ENCODE data around the gene KCNG2. TPM values are rescaled to one million over a fixed set of nuclear protein-coding genes. Genes with fewer than 3 reads are reported as not detected.
A peak's percentile ranks its signal among the peaks of the same experiment; 100 is the strongest.

The KCNG2 gene
- total RNA-seq, 4 donors from 2014 or later: 0.41 to 6.7 TPM; not detected in 2

DNA sequence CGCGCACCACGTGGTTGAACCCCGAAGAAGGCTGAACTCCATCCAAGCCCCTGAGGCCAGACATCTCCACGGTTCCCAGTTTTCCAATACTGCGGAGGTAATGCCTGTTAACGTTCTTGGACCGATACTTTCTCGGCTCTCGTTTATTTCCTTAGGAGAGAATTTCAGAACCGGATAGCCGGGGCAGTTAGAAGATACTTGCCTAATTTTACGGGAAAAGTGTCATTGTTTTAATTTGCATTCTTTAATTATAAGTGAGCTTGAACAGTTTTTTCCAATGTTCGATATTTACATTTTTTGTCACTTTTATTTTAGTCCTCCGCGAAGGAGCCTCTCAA is 10.2 kb upstream of the KCNG2 start:
- Histone ChIP-seq H3K27ac (no peak overlapping the region), H3K36me3 (no peaks in the 10 kb centered on the region), H3K4me1 (peaks cover 0 to 7% (median 2%) of the 10 kb centered on the region in 4 donors), H3K9me3 (no peaks in the 10 kb centered on the region), H3K27me3 (peaks cover 52% of the 10 kb centered on the region), H3K4me3 (no peak overlapping the region)
- WGBS, 2 donors (ENCODE audit: low coverage in 1 of 2): 86% methylated on average over 11 to 16 of the region's 16 CpGs
- intact Hi-C loops (cut with DNase I; ENCODE audit: low total_unique reads) (no loop called here), in situ Hi-C loops (cut with MboI; ENCODE audit: low pct_ligation_motif_present in 1 of 4, low pct_unique_long_range_greater_than_20kb in 1 of 4, low sequenced_read_pairs in 3 of 4) (no loop called here)
- TF ChIP-seq EP300 (IDR thresholded peaks at IDR 0.05; ENCODE audit: low read depth) (no peak), POLR2AphosphoS5 (IDR thresholded peaks at IDR 0.05) (no peak), POLR2A (IDR thresholded peaks at IDR 0.05) (no peak)
- TF ChIP-seq, protein P1, sequence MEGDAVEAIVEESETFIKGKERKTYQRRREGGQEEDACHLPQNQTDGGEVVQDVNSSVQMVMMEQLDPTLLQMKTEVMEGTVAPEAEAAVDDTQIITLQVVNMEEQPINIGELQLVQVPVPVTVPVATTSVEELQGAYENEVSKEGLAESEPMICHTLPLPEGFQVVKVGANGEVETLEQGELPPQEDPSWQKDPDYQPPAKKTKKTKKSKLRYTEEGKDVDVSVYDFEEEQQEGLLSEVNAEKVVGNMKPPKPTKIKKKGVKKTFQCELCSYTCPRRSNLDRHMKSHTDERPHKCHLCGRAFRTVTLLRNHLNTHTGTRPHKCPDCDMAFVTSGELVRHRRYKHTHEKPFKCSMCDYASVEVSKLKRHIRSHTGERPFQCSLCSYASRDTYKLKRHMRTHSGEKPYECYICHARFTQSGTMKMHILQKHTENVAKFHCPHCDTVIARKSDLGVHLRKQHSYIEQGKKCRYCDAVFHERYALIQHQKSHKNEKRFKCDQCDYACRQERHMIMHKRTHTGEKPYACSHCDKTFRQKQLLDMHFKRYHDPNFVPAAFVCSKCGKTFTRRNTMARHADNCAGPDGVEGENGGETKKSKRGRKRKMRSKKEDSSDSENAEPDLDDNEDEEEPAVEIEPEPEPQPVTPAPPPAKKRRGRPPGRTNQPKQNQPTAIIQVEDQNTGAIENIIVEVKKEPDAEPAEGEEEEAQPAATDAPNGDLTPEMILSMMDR (IDR thresholded peaks at IDR 0.05): no peak
- DNase-seq: no peak

DNA sequence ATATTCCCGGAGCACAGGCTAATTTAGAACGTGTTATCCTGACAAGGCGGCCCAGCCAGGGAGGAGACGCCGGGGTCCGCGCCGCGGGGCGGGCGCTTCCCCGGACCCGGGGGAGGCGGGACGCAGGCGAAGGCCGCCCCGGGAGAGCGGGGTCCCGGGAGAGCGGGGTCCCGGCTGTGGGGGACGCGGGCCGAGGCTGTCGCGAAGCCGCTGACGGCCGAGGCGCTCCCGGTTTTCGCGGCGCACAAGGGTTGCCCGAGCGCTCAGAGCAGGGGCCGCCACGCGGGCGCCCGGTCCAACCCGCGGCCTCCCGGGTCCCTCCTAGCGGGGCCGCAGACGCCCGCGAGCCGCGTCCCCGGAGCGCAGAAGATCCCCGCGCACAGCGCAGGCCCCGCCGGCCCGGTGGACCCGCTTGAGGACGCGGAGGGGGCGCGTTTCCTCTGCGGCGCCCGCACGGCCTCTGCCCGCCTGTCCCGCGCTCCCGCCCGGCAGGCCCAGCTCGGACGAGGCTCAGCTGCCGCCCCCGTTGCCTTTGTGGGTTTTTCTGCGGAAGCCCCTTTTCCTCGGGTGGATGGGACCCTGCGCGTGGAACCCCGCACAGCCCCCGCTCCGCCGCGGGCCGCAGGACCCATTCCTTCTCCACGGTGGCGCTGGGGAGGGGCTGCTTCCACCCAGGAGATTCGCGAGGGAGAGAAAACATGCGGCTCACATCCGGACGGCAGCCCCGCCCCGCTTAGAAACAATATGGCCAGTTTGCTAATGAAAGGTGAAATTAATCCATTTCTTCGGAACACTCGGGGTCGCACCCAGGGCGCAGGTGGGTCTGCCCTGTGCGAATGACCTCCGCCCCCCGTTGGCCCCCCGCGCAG is 9.6 kb upstream of the KCNG2 start:
- intact Hi-C loops (cut with DNase I; ENCODE audit: low total_unique reads): no loop called here
- DNase-seq: no peak
- WGBS, 2 donors (ENCODE audit: low coverage in 1 of 2): 28 to 37% methylated on average over 19 to 103 of the region's 106 CpGs

DNA sequence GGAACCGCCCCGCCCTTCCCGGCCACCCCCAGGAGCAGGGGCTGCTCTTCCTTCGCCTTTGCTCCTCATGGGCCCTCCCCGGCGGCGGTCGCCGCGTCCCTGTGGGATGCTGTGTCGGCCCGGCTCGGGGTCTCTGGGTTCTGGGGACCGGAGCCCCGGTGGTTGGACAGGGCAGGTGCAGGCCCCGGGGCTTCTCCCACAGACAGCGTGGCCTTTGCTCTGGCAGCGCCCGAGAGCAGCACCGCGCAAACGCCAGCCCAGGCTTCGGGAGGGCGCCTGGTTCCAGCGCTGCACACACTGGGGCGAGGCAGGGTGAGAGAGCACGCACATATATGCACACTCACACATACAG is 9.0 kb upstream of the KCNG2 start:
- in situ Hi-C loops (cut with MboI; ENCODE audit: low pct_ligation_motif_present in 1 of 4, low pct_unique_long_range_greater_than_20kb in 1 of 4, low sequenced_read_pairs in 3 of 4): no loop called here
- H3K9me3 ChIP-seq: no peaks in the 10 kb centered on the region
- H3K4me3 ChIP-seq: no peak overlapping the region
- WGBS, 2 donors (ENCODE audit: low coverage in 1 of 2): 72% methylated on average over 27 of the region's 27 CpGs; no CpG with 5 or more reads in 1 of the 2 donors
- no peaks in the 10 kb centered on the region for H3K36me3 ChIP-seq
- peaks cover 56% of the 10 kb centered on the region for H3K27me3 ChIP-seq
- TF ChIP-seq, protein P1 (IDR thresholded peaks at IDR 0.05): no peak
- peaks cover 0 to 7% (median 2%) of the 10 kb centered on the region in 4 donors for H3K4me1 ChIP-seq
- no peak overlapping the region for H3K27ac ChIP-seq
- intact Hi-C loops (cut with DNase I; ENCODE audit: low total_unique reads): no loop called here
- DNase-seq: no peak

More for the DNA sequence above, 9.6 kb upstream of the KCNG2 start:
- Histone ChIP-seq H3K4me1 (peaks cover 0 to 7% (median 2%) of the 10 kb centered on the region in 4 donors), H3K27ac (no peak overlapping the region), H3K27me3 (peaks cover 56% of the 10 kb centered on the region), H3K36me3 (no peaks in the 10 kb centered on the region), H3K4me3 (peak overlapping the region in 2 of 4 donors; percentile 14 to 29), H3K9me3 (no peaks in the 10 kb centered on the region)
- TF ChIP-seq POLR2AphosphoS5 (IDR thresholded peaks at IDR 0.05) (no peak), POLR2A (IDR thresholded peaks at IDR 0.05) (no peak), EP300 (IDR thresholded peaks at IDR 0.05; ENCODE audit: low read depth) (no peak)
- TF ChIP-seq, protein P1 (IDR thresholded peaks at IDR 0.05): no peak
- in situ Hi-C loops (cut with MboI; ENCODE audit: low pct_ligation_motif_present in 1 of 4, low pct_unique_long_range_greater_than_20kb in 1 of 4, low sequenced_read_pairs in 3 of 4): no loop called here

DNA sequence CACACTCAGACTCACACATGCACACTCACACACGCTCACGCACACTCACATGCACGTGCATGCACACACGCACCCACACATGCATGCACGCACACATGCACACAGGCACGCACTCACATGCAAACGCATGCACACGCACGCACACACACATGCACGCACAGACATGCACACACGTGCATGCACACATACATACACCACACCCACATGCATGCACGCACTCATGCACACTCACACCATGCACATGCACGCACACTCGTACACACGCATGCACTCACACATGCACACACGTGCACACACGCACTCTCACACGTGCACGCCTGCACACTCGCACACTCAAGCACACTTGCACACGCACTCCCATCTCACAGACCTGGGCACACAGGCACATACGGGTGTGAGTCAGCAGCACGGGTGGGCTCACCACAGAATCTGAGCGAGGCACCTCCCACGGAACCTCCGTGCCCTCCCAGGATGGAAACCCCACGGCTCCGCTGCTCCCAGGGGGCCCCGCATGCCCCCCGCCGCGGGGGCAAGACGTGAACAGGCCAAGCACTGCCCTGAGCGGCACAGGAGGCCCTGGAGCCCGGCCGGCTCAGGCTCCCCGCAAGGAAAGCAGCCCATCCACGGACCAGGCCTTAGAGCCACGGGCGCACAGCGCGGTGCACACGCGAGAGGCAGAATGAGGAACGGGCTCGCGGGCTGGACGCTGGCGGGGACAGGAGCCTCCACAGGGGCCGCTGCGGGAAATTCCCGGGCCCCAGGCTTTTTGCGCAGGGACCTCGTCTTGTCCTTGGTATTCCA is 8.4 kb upstream of the KCNG2 start:
- TF ChIP-seq POLR2A (IDR thresholded peaks at IDR 0.05) (no peak), POLR2AphosphoS5 (IDR thresholded peaks at IDR 0.05) (no peak), EP300 (IDR thresholded peaks at IDR 0.05; ENCODE audit: low read depth) (no peak)
- TF ChIP-seq, protein P1 (IDR thresholded peaks at IDR 0.05): no peak
- Histone ChIP-seq H3K4me3 (no peak overlapping the region), H3K27ac (no peak overlapping the region), H3K4me1 (peaks cover 0 to 7% (median 2%) of the 10 kb centered on the region in 4 donors), H3K36me3 (no peaks in the 10 kb centered on the region), H3K9me3 (no peaks in the 10 kb centered on the region), H3K27me3 (peaks cover 52% of the 10 kb centered on the region)
- 92 to 100% methylated on average over 4 to 48 of the region's 54 CpGs for WGBS, 2 donors (ENCODE audit: low coverage in 1 of 2)
- in situ Hi-C loops (cut with MboI; ENCODE audit: low pct_ligation_motif_present in 1 of 4, low pct_unique_long_range_greater_than_20kb in 1 of 4, low sequenced_read_pairs in 3 of 4) (no loop called here), intact Hi-C loops (cut with DNase I; ENCODE audit: low total_unique reads) (no loop called here)
- no peak for DNase-seq

Measured in transverse colon (tissue), 4 donors.